GM20000 (cell line): ENCODE results near the gene APLN.

Source experiments
- DNase-seq: peaks from one replicate; pipeline ENCODE4 v3.0.0; 2012; ENCODE audit warnings: low spot score
- TF ChIP-seq, protein P1 (sequence below): IDR thresholded peaks from 2 replicates; pipeline ENCODE4 v1.5.1; 2012; ENCODE audit warnings: mild to moderate bottlenecking, control low read depth; ENCODE audit errors: extremely low read depth, missing control alignments

APLN gene

DNA sequence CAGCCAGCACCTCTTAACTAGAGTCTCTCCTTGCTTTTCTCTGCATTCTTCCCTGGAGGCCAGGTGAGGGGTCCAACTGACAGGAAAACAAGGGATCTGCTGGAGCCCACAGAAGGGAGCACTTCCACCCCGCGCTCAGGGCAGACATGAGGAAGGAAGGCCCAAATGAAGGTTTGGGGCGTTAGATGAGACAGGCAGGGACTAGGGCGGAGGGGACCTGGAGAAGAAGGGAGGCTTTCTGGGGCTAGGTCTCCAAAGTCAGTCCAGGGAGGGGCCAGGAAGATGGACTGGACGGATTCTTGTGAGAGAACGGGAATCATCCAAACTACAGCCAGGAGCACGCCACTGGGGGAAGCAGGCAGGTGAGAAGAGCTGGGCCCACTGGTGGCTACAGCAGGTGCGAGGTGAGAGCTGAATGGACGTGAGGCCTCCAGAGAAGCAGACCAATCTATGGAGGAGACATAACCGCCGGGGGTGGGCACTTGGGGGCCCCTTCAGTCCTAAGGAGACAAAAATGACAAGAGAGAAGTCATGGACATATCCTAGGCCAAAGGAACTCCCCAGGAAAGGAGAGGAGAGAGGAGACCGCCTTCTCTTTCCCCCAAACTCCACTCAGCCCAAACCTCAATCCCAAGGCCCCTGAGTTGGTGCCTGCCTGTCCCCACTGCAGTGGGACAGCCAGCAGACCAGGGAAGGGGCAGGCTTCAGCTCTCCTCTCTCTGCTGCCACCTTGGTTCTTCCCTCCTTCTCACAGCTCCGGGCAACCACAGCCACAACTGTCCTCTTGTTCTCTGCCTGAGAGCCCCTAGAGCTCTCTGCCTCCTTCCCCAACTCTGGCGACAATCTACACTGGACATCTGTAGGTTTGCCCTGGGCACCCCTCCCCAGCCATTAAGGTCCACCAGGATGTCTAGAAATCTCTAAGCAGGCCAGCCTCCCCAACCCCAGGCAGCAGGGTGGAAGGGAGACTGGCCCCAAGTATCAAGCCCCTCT lies 7.0 kb downstream of the APLN start:
- no peak for DNase-seq
- TF ChIP-seq, protein P1, sequence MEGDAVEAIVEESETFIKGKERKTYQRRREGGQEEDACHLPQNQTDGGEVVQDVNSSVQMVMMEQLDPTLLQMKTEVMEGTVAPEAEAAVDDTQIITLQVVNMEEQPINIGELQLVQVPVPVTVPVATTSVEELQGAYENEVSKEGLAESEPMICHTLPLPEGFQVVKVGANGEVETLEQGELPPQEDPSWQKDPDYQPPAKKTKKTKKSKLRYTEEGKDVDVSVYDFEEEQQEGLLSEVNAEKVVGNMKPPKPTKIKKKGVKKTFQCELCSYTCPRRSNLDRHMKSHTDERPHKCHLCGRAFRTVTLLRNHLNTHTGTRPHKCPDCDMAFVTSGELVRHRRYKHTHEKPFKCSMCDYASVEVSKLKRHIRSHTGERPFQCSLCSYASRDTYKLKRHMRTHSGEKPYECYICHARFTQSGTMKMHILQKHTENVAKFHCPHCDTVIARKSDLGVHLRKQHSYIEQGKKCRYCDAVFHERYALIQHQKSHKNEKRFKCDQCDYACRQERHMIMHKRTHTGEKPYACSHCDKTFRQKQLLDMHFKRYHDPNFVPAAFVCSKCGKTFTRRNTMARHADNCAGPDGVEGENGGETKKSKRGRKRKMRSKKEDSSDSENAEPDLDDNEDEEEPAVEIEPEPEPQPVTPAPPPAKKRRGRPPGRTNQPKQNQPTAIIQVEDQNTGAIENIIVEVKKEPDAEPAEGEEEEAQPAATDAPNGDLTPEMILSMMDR, result no peak

DNA sequence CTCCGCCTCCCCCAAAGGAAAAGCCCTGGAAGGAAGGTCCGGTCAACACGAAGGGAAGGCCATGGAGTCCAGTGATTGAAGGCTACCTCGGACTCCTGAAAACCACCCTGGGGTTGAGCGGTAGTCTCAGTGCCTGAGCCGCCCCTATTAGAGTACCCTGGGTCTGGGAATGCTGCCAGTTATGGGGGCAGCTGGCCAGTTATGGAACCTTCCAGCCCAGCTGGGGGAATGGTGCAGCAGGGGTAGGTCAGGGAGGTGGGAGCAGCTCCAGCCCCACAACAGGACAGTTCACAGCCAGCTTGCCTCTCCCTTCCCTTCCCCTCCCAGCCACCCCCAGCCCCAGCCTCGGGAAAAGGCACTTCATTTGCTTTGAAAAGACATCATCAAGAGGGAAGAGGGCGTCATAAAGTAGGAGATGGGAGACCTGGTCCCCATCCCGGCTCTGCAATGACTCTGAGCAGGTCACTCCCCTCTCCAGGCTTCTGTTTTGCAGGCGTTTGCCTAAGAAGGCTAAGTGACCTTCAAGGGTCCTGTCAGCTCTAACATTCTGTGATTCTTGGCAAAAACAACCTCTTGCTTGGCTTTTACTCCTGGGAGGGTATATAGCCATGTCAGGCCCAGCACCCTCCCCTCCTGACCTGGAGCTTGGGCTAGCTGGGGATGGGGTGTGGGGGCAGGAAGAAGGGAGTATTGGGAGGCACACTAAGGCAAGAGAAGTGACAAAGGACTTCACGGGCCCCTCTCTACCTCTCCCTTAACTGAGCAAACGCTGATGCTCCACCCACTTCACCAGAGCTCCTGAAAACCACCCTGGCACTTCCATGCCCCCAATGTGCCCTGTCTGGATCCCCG lies 8.0 kb downstream of the APLN start:
- DNase-seq, result no peak
- TF ChIP-seq, protein P1, result no peak

DNA sequence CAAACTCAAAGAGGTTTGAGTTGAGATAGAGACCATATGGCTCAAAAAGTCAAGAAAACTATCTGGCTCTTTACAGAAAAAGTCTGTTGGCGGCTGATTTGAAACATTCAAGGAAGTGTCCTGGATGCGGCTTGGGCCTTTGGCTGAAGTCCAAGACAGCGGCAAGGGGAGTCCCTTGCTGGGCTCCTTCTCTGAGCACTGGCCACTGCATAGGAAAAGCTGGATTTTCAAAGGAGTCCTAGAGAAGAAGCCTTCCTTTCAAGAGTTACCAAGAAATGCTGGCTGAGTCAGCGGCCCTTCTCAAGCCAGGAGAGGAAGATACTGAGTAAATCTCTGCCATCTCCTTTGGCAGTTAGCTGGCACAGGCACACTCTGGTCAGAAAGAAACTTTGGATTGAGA lies 12.1 kb downstream of the APLN start:
- TF ChIP-seq, protein P1, result no peak
- DNase-seq, result no peak

DNA sequence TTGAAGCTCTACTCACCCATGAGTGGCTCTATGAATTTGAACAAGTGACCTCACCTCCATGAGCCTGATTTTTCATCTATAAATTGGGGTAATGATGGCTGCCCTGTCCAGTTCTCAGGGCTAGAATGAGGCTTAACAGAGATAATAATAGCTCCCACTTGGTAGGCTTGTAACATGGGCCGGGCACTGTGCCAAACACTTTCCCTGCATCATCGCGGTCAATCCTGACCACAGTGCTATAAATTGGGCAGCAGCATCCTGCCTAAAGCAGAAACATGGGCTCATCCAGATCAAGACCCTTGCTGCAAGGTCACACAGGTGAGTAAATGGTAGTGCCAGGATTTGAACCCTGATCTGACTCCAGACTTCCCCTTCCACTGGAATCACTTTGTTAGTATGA lies 12.8 kb downstream of the APLN start:
- TF ChIP-seq, protein P1, result no peak
- DNase-seq, result no peak

DNA sequence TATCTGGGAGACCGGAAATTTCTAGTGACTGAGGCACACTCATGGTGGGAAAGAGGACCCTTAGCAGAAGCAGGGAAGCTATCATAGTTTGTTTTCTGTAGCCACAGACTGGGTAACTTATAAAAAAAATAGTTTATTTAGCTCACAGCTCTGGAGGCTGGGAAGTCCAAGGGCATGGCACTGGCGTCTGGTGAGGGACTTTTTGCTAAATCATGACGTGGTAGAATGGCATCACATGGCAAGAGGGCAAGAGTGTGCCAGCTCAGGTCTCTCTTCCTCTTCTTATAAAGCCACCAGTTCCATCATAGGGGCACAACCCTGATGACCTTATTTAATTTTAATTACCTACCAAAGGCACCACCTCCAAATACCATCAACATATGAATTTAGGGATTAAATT lies 13.3 kb downstream of the APLN start:
- DNase-seq, result no peak
- TF ChIP-seq, protein P1, result no peak

DNA sequence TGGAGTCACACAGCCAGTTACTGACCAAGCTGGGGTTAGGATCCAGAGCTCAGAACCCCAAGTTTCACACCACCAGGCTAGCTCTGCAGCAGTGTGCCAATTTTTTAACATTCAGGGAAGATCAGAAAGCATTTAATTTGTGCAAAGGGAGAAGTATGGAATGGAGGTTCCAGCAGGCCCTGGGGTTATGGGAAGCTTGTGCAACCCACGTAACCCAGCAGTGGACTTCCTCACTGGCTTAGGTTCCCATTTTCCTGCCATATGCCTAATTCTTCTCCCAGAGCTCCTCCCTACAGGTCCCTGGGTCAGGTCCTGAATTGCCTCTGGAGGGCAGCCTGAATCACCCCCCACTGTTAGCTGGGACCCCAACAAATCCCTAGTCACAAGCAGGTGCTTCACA lies 14.0 kb downstream of the APLN start:
- no peak for DNase-seq
- TF ChIP-seq, protein P1, result no peak

DNA sequence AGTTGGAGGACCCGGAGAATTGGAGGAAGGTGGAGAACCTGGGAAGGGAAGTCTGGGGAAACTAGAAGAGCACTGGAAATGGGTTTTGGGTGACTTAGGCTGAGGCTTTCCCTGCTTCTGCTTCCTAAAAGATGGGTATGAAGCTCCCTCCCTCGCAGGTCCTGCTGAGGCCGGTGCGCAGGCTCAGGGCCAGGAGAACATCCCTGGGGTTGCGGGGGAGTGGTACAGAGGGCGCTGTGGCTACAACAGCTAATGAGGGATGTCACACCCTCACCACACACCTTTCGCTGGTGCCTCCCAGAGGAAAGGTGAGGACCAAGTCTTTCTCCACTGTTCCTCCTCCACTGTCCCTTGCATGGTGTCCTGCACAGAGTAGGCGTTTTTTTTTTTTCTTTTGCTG lies 15.8 kb downstream of the APLN start:
- TF ChIP-seq, protein P1, result no peak
- no peak for DNase-seq
